ENCODE data around the gene FGF6. TPM values are rescaled to one million over a fixed set of nuclear protein-coding genes. Genes with fewer than 3 reads are reported as not detected.

FGF6 gene
- polyA plus RNA-seq, 1 of the 3 experiments (the other 2 are of a cell fraction) = not detected

DNA sequence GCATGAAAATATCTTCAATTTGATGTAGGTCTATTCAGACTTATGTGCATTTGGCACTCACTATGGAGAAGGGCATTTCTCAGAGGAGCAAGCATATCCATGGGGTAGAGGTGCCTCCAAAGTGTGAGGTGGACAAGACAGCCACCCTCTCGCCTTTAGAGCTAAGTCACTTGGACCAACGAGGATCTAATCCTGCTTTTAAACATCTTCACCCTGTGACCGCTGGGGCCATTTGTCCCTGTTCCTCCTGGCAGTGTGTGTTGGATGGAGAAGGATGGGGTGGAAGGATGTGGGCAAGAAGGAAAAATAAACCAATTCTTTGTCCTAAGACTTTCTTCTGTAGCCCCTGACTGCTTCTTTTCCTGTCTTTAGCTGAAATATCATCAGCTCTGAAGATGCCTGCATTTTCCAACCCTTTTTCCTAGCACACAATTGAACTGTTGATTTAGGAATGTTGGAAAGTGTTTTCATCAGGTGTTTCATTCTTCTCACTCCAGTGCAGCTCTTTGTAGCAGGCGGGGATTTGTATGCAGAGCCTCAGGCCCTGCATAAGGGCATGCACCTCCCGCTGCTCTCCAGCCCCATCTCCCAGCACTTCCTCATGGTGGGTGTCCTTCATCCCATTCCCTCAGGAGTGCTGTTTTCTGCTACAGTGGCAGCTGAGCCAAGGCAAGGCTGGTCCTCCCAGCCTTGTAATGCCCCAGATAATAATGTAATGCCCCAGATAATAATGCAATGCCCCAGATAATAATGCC is 5.3 kb downstream of the FGF6 start:
- Histone ChIP-seq H3K4me1 (ENCODE audit: control insufficient read depth in 1 of 2, insufficient read depth in 2 of 2, low read depth in 1 of 2, low read length in 1 of 2) (peaks cover 0 to 15% of the 10 kb centered on the region in 2 experiments; a peak in 1 of 4 replicates), H3K27ac (ENCODE audit: low read depth in 2 of 2, low read length in 1 of 2) (no peak overlapping the region), H3K36me3 (replicated peaks in 1 of 2; ENCODE audit: control insufficient read depth in 1 of 2, insufficient read depth in 2 of 2, low read length in 1 of 2) (no peaks in the 10 kb centered on the region), H3K27me3 (ENCODE audit: insufficient read depth) (no peaks in the 10 kb centered on the region; the same call in 1 of the 2 replicates), H3K4me3 (ENCODE audit: low read depth in 2 of 2, low read length in 1 of 2) (no peak overlapping the region), H3K4me2 (no peak overlapping the region), H3K9me2 (no peaks in the 10 kb centered on the region), H3K9me3 (no peaks in the 10 kb centered on the region), H3K9ac (no peak overlapping the region), H3F3A (replicated peaks; ENCODE audit: insufficient read depth) (no peaks in the 10 kb centered on the region), H3K79me2 (ENCODE audit: insufficient read depth) (no peaks in the 10 kb centered on the region), H4K20me1 (ENCODE audit: insufficient read depth) (no peaks in the 10 kb centered on the region), H2AFZ (ENCODE audit: low read depth) (no peak overlapping the region)
- TF ChIP-seq, protein P1, sequence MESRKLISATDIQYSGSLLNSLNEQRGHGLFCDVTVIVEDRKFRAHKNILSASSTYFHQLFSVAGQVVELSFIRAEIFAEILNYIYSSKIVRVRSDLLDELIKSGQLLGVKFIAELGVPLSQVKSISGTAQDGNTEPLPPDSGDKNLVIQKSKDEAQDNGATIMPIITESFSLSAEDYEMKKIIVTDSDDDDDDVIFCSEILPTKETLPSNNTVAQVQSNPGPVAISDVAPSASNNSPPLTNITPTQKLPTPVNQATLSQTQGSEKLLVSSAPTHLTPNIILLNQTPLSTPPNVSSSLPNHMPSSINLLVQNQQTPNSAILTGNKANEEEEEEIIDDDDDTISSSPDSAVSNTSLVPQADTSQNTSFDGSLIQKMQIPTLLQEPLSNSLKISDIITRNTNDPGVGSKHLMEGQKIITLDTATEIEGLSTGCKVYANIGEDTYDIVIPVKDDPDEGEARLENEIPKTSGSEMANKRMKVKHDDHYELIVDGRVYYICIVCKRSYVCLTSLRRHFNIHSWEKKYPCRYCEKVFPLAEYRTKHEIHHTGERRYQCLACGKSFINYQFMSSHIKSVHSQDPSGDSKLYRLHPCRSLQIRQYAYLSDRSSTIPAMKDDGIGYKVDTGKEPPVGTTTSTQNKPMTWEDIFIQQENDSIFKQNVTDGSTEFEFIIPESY (IDR thresholded peaks at IDR 0.05; ENCODE audit: borderline replicate concordance, low read depth) = no peak
- TF ChIP-seq RXRA (IDR thresholded peaks at IDR 0.05; ENCODE audit: borderline replicate concordance, low read depth) (no peak), CHD2 (IDR thresholded peaks at IDR 0.05; ENCODE audit: low read length, partially characterized antibody) (no peak), POLR2AphosphoS5 (IDR thresholded peaks at IDR 0.05; ENCODE audit: low read depth, low read length) (no peak), SMC3 (IDR thresholded peaks at IDR 0.05; ENCODE audit: low read depth, low read length) (no peak), USF2 (IDR thresholded peaks at IDR 0.05; ENCODE audit: borderline replicate concordance, low read depth, low read length) (no peak), NRF1 (IDR thresholded peaks at IDR 0.05; ENCODE audit: low read depth, low read length) (no peak)
- TF ChIP-seq, protein P2, sequence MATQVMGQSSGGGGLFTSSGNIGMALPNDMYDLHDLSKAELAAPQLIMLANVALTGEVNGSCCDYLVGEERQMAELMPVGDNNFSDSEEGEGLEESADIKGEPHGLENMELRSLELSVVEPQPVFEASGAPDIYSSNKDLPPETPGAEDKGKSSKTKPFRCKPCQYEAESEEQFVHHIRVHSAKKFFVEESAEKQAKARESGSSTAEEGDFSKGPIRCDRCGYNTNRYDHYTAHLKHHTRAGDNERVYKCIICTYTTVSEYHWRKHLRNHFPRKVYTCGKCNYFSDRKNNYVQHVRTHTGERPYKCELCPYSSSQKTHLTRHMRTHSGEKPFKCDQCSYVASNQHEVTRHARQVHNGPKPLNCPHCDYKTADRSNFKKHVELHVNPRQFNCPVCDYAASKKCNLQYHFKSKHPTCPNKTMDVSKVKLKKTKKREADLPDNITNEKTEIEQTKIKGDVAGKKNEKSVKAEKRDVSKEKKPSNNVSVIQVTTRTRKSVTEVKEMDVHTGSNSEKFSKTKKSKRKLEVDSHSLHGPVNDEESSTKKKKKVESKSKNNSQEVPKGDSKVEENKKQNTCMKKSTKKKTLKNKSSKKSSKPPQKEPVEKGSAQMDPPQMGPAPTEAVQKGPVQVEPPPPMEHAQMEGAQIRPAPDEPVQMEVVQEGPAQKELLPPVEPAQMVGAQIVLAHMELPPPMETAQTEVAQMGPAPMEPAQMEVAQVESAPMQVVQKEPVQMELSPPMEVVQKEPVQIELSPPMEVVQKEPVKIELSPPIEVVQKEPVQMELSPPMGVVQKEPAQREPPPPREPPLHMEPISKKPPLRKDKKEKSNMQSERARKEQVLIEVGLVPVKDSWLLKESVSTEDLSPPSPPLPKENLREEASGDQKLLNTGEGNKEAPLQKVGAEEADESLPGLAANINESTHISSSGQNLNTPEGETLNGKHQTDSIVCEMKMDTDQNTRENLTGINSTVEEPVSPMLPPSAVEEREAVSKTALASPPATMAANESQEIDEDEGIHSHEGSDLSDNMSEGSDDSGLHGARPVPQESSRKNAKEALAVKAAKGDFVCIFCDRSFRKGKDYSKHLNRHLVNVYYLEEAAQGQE (IDR thresholded peaks at IDR 0.05; ENCODE audit: low read depth, low read length) = no peak
- 33% methylated on average over 5 of the region's 5 CpGs for WGBS (ENCODE audit: low lambda C conversion rate)
- POLR2A ChIA-PET = interaction anchor here (0.6 to 1.2 kb wide), 2 partner anchors 23 to 24 kb away, joined by 3 read pairs; no protein-coding TSS in a partner anchor
- CTCF ChIA-PET = interaction anchor here (0.6 to 2.1 kb wide), 3 partner anchors 18 to 88 kb away, joined by 3 to 8 read pairs (median 3); no protein-coding TSS in a partner anchor
- DNase-seq = no peak
